ENCODE data around the gene MTUS2.
"Not testable (repeated sequence)": the region's sequence is repeated elsewhere in the genome, so short reads cannot be mapped to it uniquely, and the experiment has no call there.

MTUS2 gene

GRCh38 chr13:29383476-29383875 is 563.3 kb downstream of the MTUS2 start:
- no peak for DNase-seq
- peaks cover 15% of the 10 kb centered on the region for H3K4me1 ChIP-seq
- no peak for TF ChIP-seq CTCF (IDR thresholded peaks at IDR 0.05; ENCODE audit: low read depth, low read length)
- no peak overlapping the region for H3K4me3 ChIP-seq (ENCODE audit: low read depth, low read length)
- H3K9me3 ChIP-seq, result no peaks in the 10 kb centered on the region
- no peaks in the 10 kb centered on the region for H3K27me3 ChIP-seq
- no peaks in the 10 kb centered on the region for H3K36me3 ChIP-seq

GRCh38 chr13:29384466-29384865 is 564.3 kb downstream of the MTUS2 start:
- Histone ChIP-seq H3K4me3 (ENCODE audit: low read depth, low read length) (no peak overlapping the region), H3K4me1 (peaks cover 15% of the 10 kb centered on the region), H3K9me3 (no peaks in the 10 kb centered on the region), H3K36me3 (no peaks in the 10 kb centered on the region), H3K27me3 (no peaks in the 10 kb centered on the region)
- DNase-seq, result peak; percentile 93
- TF ChIP-seq CTCF (IDR thresholded peaks at IDR 0.05; ENCODE audit: low read depth, low read length), result no peak

GRCh38 chr13:29384871-29385270 is 564.7 kb downstream of the MTUS2 start:
- no peaks in the 10 kb centered on the region for H3K9me3 ChIP-seq
- H3K27me3 ChIP-seq, result no peaks in the 10 kb centered on the region
- TF ChIP-seq CTCF (IDR thresholded peaks at IDR 0.05; ENCODE audit: low read depth, low read length), result no peak
- no peak for DNase-seq
- no peak overlapping the region for H3K4me3 ChIP-seq (ENCODE audit: low read depth, low read length)
- peaks cover 15% of the 10 kb centered on the region for H3K4me1 ChIP-seq
- H3K36me3 ChIP-seq, result no peaks in the 10 kb centered on the region

- DNase-seq, result no peak
- Histone ChIP-seq H3K9me3 (no peaks in the 10 kb centered on the region), H3K4me1 (peaks cover 15% of the 10 kb centered on the region), H3K27me3 (no peaks in the 10 kb centered on the region), H3K36me3 (no peaks in the 10 kb centered on the region), H3K4me3 (ENCODE audit: low read depth, low read length) (no peak overlapping the region)
- TF ChIP-seq CTCF (IDR thresholded peaks at IDR 0.05; ENCODE audit: low read depth, low read length), result no peak
These were observed 566.1 kb downstream of the MTUS2 start for GRCh38 chr13:29386246-29386645.

GRCh38 chr13:29390598-29390997 is 570.5 kb downstream of the MTUS2 start:
- H3K36me3 ChIP-seq; DNase-seq; H3K4me3 ChIP-seq (ENCODE audit: low read depth, low read length); H3K4me1 ChIP-seq; H3K27me3 ChIP-seq; H3K9me3 ChIP-seq: not testable (repeated sequence)

- peaks cover 5% of the 10 kb centered on the region for H3K4me1 ChIP-seq
- TF ChIP-seq CTCF (IDR thresholded peaks at IDR 0.05; ENCODE audit: low read depth, low read length), result no peak
- H3K27me3 ChIP-seq, result no peaks in the 10 kb centered on the region; the same call in 1 of the 2 replicates
- no peak for DNase-seq
- H3K36me3 ChIP-seq, result no peaks in the 10 kb centered on the region
- no peaks in the 10 kb centered on the region for H3K9me3 ChIP-seq
- H3K4me3 ChIP-seq (ENCODE audit: low read depth, low read length), result no peak overlapping the region
These were observed 576.3 kb downstream of the MTUS2 start for GRCh38 chr13:29396446-29396845.

- Histone ChIP-seq H3K27me3 (no peaks in the 10 kb centered on the region; the same call in 1 of the 2 replicates), H3K36me3 (no peaks in the 10 kb centered on the region), H3K4me3 (ENCODE audit: low read depth, low read length) (no peak overlapping the region), H3K9me3 (no peaks in the 10 kb centered on the region), H3K4me1 (peaks cover 2% of the 10 kb centered on the region)
- peak; percentile 35 for TF ChIP-seq CTCF (IDR thresholded peaks at IDR 0.05; ENCODE audit: low read depth, low read length)
- DNase-seq, result no peak
These were observed 577.1 kb downstream of the MTUS2 start for GRCh38 chr13:29397265-29397664.

All from BE2C (cell line).